Effector CD4-positive, alpha-beta T cell (primary cell): ENCODE measurements around the gene SERPINB1.
A peak's percentile ranks its signal among the peaks of the same experiment; 100 is the strongest.

Source experiments
- DNase-seq: peaks from one replicate; pipeline ENCODE4 v3.0.0-alpha.2; 2020
- total RNA-seq: gene quantifications from one replicate; lab custom pipeline; 2026; lab: John Stamatoyannopoulos, UW

The SERPINB1 gene
- total RNA-seq = 50.3 reads per million, percentile 68 among the genes with 10 or more reads in this experiment

GRCh38 chr6:2841264-2842138 lies at the start of gene SERPINB1:
Gene SERPINB1 (minus strand): TSS chr6:2841863. CDS start chr6:2840586, 1,277 bp downstream.
- DNase-seq = peak; percentile 51

- DNase-seq = no peak
Measured at GRCh38 chr6:2890976-2891767, 49.5 kb upstream of the SERPINB1 start.

GRCh38 chr6:2885967-2886735 lies 44.5 kb upstream of the SERPINB1 start:
- DNase-seq = no peak

- no peak for DNase-seq
Measured at GRCh38 chr6:2884804-2885203, 43.1 kb upstream of the SERPINB1 start.

DNA sequence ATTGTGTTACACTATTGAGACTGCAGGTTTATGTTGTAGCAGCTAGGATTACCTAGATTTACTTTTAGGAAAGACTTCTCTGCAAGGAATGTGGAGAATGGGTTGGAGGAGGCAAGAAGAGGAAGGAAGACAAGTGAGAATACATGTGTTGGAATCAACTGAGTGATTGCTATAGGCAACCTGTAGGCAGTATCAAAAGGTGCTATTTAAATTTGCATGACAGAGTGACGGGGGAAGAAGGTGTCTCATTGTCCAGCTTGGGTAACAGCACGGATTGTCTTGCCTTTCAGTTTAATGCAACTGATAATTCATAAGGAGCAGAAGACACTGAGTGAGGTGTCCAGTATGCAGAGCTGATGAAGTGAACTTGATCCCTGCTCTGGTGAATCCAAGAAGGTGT lies 42.0 kb upstream of the SERPINB1 start:
- DNase-seq = no peak

GRCh38 chr6:2881423-2881822 lies 39.8 kb upstream of the SERPINB1 start:
- no peak for DNase-seq

DNA sequence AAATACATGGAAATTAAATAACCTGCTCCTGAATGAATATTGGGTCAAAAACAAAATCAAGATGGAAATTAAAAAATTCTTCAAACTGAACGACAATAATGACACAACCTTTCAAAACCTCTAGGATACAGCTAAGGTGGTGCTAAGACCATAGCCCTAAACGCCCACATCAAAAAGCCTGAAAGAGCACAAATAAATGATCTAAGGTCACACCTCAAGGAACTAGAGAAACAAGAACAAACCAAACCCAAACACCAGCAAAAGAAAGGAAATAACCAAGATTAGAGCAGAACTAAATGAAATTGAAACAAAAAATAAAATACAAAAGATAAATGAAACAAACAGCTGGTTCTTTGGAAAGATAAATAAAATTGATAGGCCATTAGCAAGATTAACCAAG lies 38.5 kb upstream of the SERPINB1 start:
- DNase-seq = peak; percentile 20

DNA sequence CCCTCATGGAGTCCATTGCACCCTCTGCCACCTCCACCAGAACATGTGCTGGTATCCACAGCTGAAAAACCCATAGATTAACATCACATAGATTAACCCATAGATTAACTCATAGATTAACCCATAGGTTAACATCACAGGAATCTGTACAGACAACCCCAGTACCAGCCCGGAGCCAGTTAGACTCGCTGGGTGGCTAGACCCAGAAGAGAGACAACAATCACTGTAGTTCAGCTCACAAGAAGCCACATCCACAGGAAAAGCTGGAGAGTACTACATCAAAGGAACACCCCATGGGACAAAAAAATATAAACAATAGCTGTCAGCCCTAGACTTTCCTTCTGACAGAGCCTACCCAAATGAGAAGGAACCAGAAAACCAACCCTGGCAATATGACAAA lies 36.3 kb upstream of the SERPINB1 start:
- no peak for DNase-seq

DNA sequence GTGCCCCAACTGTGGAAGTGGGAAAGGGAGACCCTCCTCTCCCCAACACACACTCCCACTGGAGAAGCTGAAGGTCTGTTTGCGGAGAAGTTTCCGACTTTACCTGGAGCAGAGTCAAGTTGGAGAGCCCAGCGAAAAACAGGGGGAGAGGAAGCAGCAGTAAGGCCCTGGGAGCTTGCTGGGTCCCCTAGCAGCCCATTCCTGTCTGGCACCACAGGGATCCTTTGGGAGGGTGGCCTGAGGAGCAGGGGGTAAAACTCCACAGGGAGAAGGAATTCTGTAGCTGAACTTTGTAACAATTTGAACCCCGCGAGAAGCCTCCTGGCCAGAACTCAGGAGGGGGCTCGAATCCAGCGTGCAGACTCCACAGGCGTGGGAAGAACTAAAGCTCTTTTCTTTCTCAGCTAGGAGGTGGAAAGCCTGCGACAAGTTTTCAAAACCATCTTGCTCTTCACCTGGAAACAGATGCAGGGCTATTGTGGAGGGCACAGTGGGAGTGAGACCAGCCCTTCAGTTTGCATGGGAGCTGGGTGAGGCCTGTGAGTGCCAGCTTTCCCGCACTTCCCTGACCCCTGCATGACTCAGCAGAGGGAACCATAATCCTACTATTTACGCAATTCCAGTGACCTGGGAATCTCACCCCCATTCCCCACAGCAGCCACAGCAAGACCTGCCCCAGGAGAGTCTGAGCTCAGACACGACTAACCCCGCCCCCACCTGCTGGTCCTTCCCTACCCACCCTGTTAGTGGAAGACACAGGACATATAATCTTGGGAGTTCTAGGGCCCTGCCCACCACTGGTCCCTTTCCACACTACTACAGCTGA lies 35.6 kb upstream of the SERPINB1 start:
- DNase-seq = no peak

GRCh38 chr6:2876210-2877056 lies 34.8 kb upstream of the SERPINB1 start:
- no peak for DNase-seq

- peak; percentile 49 for DNase-seq
Measured at GRCh38 chr6:2875359-2876191, 33.9 kb upstream of the SERPINB1 start.

- DNase-seq = no peak
Measured at GRCh38 chr6:2873643-2874042, 32.0 kb upstream of the SERPINB1 start.

DNA sequence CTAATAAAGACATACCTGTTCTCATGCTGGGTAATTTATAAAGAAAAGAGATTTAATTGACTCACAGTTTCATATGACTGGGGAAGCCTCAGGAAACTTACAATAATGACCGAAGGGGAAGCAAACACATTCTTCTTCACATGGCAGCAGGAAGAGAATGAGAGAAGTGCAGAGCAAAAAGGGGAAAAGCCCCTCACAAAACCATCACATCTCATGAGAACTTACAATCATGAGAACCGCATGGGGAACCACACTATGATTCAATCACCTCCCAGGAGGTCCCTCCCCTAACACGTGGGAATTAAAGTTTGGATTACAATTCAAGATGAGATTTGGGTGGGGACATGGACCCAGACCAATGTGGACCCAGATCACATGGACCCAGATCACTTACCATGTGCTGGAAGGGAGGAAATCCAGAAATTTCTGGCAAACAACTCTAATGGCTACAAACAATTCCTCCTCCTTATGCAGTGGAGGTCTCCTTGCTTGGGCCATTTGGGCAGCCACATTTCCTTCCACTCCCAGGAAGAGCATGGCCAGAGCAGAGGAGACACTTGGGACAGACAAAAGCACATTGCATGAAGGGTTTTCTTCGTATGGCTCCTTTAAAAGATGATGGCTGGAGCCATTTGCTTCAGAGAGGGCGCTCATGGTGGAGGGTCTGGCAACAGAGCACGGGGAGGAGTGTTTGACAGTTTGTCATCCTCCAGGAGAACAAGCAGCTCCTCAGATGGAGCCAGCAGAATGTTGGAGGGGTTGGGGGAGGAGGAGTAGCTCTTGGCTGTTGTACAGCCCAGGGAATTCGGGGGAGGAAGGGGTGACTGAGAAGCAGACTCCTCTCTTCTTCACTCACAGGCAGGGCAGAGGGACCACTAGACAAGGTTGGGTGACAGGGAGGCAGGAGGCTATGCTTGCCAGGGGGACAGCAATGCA lies 31.0 kb upstream of the SERPINB1 start:
- DNase-seq = no peak

- no peak for DNase-seq
Measured at GRCh38 chr6:2871953-2872352, 30.3 kb upstream of the SERPINB1 start.

- no peak for DNase-seq
Measured at GRCh38 chr6:2871102-2871501, 29.4 kb upstream of the SERPINB1 start.

DNA sequence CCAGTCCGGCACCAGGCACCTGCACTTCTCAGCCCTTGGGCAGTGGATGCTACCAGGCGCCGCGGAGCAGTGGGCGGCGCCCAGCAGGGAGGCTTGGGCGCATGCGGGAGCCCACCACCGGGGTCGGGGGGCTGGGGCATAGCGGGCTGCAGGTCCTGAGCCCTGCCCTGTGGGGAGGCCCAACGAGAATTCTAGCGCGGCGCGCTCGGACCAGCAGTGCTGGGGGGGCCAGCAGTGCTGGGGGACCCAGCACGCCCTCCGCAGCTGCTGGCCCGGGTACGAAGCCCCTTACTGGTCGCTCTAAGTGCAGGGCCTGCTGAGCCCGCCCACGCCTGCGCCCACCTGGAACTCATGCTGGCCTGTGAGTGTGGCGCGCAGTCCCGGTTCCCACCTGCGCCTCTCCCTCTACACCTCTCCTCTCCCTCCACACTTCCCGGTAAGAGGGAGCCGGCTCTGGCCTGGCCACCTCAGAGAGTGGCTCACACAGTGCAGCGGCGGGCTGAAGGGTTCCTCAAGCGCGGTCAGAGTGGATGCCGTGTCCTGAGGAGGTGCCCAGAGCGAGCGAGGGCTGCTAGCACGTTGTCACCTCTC lies 28.5 kb upstream of the SERPINB1 start:
- no peak for DNase-seq

DNA sequence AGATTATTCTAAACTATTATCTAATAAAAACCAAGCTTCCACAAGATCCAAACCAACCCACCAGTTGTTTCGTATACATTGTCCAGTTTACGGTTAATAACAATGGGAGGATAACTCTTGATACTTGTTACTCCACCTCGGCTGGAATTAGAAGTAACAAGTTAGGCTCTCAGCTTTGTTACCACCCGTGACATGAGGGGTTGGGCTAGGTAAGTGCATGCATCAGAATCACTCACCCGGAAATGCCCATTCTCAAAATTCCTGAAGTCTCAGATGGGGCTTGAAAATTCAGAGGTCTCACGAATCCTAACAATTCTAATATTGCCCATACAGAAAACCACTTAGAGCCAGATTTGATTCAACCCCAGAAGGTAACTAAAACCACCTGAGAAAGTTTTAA lies 27.0 kb upstream of the SERPINB1 start:
- no peak for DNase-seq

GRCh38 chr6:2866171-2866846 lies 24.6 kb upstream of the SERPINB1 start:
- no peak for DNase-seq
